IPS DF 19.7 (cell line): ENCODE data around the gene PTGES3L.
"Not testable (repeated sequence)": the region's sequence is repeated elsewhere in the genome, so short reads cannot be mapped to it uniquely, and the experiment has no call there.

Experiments
- DNase-seq: peaks from one replicate; pipeline ENCODE4 v3.0.0-alpha.2; 2013; ENCODE audit warnings: low read depth, low spot score

The PTGES3L gene

DNA sequence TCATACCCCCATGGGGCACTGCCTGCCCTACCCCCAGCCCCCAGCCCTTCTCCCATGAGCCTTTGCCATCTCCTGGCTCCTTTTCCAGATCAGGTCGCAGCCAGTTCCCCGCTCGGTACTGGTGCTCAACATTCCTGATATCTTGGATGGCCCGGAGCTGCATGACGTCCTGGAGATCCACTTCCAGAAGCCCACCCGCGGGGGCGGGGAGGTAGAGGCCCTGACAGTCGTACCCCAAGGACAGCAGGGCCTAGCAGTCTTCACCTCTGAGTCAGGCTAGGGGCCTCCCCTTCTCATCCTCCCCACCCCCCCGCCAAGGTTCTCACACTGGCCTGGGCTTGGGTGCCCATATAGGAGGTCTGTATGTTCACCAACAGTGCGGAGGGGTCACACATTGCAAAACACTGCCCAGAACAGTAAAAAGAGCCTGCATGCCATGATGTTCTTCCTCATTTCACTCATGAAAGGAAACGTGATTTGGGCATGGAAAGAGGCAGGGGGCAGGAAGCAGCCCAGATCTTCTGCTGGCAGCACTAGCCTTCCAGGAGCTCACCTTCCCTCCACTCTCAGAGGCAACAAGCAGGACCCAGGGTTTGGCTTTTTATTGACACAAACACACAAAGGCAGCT, 34.3 kb upstream of the PTGES3L start:
- no peak for DNase-seq

DNA sequence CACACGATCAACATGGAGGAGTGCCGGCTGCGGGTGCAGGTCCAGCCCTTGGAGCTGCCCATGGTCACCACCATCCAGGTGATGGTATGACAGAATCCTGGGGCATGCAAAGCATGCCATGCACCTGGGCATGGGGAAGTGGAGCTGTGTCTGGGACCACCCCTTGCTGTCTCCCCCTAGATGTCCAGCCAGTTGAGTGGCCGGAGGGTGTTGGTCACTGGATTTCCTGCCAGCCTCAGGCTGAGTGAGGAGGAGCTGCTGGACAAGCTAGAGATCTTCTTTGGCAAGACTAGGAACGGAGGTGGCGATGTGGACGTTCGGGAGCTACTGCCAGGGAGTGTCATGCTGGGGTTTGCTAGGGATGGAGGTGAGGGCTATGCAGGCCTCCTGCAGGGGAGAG, 33.4 kb upstream of the PTGES3L start:
- DNase-seq: no peak

DNA sequence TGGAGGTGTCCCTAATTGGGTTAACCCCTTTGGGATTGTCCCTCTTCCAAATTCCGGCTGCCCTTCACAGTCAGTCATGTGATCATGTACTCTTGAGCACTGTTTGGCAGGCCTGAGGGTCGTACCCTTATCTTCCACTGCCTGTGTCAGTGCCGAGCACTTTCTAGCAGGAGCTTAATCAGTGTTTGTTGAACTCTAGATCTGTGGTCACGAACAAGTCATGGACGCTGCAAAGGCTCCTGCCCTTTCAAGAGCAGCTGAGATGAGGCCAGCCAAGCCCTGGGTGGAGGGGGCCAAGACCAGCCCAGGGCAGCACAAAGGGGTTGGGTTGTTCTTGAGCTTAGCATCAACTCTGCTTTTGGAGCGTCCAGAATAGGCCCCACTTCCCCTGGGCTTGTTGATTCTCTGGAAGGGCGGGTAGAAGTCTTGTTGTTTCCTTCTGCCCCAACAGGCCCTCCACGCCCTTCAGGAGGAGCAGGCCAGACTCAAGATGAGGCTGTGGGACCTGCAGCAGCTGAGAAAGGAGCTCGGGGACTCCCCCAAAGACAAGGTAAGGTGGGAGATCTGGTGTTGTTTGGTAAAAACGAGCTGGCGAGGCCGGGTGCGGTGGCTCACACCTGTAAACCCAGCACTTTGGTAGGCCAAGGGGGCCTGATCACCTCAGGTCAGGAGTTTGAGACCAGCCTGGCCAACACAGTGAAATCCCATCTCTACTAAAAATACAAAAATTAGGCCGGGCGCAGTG, 32.0 kb upstream of the PTGES3L start:
- no peak for DNase-seq

DNA sequence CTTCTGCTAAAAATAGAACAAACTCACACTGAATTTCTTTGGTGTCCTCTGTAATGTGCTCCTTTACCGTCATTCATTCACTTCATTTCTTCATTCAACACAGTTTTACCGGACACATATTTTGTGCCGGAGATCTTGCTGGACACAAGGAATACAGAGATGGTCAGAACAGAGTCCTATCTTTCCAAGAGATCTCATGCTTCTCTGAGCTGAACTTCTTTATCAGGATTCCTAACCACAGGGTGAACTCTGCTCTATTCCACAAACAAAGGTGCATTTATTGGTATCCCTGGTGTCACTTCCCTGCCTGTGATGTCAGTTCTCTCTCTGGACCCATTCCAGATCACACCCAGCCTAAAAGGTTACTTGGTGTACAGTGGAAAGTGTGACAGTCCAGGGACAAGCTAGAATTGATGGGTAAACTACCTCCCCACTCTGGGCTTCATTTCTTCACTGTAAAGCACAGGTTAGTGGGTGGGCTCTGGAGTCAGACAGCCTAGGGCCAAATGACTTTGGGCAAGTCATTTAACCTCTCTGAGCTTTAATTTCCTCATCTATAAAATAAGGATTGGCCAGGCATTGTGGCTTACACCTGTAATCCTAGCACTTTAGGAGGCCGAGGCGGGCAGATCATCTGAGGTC, 30.9 kb upstream of the PTGES3L start:
- DNase-seq: no peak

DNA sequence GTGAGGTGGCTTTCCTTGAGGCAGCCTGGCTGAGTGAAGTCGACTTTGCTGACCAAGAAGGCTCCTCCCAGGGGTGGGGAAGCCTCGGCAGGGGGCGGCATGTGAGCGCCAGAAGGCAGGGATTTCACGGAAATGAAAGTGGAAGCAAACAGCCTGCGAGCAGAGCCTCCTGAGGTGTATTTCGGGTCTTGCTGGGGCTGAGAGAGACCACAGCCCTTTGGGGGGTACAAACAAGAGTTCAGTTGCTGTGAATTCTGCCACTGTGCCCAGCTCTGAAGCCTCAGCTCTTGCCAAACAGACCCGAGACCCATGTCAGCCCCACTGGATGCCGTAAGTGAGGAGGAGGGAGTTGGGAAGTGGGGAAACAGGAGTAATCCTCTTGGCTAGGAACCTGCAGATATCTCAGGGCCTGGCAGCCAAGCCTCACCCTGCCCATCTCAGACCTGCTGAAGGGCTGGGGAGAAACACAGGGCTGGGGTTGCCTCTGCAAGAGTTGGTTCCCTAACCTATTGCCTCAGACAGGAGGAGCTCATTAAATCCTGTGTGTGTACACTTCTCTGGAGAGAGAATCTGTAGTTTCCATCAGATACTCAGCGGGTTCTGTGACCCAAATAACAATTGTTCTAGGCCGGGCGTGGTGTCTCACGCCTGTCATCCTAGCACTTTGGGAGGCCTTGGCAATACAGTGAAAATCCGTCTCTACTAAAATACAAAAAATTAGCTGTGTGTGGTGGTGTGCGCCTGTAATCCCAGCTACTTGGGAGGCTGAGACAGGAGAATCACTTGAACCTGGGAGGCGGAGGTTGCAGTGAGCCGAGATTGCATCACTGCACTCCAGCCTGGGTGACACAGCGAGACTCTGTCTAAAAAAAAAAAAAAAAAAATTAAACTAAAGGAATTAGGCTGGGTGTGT, 27.0 kb upstream of the PTGES3L start, which contains the start of gene IFI35:
TSS of gene IFI35 (plus strand) at position 146 of the 913 bp plus-strand sequence. CDS start at position 310, 164 bp downstream.
- DNase-seq: no peak

DNA sequence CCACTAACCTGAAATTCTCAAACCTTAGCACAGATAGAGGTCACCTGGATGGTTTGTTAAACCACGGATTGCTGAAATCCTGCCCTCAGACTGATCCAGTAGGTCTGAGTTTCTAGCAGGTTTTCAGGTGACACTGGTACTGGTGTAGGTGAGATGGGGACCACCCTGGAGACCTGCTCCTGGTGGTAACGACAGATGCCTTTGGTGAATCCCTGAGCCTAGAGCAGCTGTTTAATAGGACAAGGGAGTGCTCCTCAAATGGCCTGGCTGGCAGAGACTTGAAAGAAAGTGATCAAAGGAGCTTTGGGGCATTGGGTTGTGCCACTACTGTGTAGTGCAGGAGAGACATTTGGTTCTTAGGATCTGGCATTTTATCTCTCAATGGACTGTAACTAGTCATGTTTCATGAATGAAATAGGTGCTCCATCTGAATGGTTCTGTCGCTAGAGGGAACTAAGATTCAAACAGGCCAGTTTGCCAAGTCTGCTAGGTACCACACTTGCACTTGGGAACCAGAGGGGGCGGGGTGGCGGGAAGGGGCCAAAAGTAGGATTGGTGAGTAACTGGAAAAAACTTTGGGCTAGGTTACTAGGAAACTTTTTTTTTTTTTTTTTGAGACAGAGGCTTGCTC, 23.8 kb upstream of the PTGES3L start:
- no peak for DNase-seq

DNA sequence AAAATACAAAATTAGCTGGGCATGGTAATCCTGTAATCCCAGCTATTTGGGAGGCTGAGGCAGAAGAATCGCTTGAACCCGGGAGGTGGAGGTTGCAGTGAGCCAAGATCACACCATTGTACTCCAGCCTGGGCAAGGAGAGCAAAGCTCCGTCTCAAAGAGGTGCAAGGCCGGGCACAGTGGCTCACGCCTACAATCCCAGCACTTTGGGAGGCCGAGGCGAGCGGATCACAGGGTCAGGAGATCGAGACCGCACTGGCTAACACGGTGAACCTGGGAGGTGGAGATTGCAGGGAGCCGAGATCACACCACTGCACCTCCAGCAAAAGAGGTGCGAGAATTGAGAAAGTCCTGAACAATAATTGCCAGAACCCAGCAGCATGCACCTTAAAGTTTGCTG, 21.0 kb upstream of the PTGES3L start:
- not testable (repeated sequence) for DNase-seq

DNA sequence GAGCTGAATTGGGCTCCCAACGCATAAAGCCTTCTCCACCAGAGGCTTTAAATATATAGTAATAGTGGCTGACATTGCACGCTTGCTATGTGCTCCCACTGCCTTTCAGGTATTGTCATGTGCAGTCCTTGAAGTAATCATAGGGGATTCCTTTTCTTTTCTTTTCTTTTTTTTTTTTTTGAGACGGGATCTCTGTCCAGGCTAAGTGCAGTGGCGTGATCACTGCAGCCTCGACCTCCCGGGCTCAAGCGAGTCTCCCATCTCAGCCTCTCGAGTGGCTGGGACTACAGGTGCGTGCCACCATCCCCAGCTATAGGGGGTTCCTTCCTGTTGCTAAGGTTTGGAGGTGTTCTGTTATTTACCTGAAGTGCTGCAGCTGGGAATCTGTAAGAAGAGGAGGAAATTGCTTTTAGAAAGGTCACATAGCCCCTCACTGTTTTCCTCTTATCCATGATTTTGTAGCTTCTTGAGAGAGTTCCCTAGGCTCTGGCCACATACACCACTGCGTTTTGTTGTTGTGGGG, 19.2 kb upstream of the PTGES3L start:
- no peak for DNase-seq

DNA sequence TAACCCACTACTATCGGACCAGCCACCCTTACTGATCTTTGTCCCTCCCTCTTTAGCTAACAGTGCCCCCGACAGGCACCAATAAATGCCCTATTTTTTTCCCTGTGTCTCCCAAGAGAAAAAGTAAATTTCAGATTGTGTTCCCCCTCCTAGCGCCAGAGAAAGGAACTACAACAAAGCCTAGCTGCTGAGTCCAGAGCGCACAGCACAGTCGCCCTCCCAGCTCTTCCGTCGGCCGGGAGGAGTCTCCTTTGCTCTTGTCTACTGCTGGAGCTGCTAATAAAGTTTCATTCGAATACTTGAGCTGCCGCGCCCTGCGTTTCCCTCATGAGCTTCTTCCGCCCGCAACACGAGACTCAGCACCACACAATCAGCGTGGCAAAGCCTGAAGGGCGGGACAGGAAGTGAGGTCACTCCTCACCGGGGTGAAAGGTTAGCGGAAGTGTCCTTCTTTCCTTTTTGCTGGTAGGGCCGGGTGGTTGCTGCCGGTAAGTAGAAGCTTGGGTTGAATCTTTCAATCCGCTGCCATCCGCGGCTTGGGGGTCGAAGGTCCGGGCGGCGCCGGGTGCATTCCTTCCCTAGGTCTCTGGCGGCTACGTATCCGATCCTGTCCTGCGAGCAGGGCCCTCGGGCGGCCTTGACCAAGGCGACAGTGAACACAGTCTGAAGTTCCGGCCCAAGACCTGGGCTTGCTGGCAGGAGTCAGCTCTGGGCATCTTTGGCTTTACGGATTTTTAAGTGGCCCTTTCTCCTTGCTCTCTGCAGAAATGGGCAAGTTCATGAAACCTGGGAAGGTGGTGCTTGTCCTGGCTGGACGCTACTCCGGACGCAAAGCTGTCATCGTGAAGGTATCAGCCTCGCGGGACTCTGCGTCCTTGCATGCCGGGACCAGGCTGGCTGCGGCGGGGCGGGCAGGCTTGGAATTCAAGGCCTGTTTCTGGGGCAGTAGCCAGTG, 18.4 kb upstream of the PTGES3L start, which contains the start of gene RPL27:
TSS of gene RPL27 (plus strand) at position 436 of the 955 bp plus-strand sequence. CDS start at position 768, 332 bp downstream.
- peak; percentile 100 for DNase-seq

DNA sequence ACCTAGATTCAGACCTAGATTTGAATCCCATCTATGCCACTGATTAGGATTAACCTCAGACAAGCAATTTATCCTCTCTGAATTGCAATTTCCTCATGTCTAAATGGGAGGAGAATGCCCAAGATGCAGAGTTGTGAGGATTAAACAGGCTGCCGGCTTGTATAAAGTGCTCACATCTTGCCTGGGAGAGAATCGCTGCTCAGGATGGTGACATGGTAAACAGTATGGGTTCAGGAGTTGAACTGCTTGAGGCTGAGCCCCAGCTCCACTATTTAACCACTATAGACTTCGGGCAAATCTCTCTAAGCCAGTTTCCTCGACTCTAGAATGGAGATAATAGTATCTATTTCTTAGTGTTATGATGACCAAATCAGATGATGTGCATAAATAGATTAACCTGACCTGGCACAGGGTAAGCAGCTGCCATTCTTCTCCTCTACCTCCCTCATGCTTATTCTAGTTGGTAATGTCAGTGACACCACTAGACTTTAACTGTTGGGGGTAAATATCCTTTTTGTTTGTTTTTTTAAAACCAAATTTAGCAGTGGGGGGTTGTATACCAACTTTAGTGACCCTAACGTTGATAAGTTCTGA, 17.6 kb upstream of the PTGES3L start:
- DNase-seq: no peak

DNA sequence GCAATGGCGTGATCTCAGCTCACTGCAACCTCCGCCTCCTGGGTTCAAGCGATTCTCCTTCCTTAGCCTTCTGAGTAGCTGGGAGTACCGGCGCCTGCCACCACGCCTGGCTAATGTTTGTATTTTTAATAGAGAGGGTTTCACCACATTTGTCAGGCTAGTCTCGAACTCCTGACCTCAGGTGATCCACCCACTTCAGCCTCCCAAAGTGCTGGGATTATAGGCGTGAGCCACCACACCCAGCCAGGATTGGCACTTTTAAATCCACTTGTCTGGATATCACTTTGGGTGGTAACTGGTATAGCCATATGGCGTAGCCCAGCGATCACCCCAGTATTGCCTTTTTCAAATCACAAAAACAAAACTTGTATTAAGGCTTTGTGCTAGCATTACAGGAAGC, 14.0 kb upstream of the PTGES3L start:
- DNase-seq: not testable (repeated sequence)

DNA sequence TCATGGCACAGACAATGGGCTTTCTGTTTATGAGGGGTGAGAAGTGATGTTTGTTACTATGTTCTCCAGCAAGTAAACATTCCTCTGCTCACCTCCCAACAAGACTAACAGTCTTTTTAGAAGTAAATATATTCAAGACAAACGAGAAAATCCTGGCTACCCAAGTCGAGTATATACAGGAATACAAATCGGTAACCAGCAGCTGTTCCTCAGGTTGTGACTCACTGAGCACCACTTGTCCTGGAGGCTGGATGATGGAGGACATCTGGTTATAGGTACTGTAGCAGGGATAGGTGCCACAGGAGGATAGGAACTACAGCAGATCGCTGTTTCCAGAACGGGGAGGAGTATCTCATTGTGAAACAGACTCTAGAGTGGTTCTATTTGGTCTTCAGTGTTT, 13.0 kb upstream of the PTGES3L start:
- DNase-seq: no peak

DNA sequence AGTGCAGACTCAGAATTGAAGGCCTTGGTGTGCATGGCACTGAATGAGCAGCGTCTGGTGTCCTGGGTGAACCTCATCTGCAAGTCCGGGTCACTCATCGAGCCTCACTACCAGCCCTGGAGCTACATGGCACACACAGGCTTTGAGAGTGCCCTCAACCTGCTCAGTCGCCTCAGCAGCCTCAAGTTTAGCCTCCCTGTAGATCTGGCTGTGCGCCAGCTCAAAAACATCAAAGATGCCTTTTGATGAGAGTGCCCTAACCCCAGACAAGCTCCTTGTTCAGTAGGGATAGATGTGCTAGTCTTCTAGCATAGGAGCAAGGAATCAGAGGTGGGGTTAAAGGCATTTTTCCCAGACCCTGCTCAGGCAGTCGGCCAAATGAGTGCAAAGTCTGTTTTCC, 11.6 kb upstream of the PTGES3L start:
- DNase-seq: no peak

DNA sequence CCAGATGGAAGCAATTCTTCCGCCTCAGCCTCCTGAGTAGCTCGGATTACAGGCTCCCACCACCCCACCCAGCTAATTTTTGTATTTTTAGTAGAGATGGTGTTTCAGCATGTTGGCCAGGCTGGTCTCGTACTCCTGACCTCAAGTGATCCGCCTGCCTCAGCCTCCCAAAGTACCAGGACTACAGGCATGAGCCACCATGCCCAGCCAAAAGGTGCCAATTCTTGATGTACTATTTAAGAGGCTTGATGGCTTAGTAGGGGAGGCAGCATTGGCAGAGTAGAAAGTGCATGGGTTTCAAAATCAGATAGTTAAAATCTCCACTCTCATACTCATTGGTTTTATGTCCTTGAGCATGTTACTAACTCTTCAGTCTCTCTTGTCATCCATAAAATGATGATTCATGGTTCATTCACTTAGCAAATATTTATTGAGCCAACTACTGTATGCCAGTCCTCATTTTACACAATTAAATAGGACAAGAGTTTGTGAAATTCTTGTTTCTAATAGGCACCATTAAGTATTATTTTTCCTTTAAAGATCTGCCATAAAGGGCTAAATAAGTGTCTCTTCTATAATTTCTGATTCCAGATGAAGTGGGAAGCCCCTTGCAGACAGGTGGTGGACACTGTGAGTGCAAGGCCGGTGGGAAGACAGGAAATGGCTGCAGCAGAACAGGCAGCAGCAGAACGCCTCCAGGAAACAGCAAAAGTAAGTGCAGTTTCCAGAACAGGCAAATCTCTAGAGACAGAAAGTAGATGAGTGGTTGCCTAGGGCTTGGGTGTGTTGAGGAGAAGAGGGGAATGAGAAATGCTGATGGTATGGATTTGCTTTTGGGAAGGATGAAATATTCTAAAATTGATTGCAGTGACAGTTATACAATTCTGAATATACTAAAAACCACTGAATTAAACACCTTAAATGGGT, 10.1 kb upstream of the PTGES3L start:
- no peak for DNase-seq

DNA sequence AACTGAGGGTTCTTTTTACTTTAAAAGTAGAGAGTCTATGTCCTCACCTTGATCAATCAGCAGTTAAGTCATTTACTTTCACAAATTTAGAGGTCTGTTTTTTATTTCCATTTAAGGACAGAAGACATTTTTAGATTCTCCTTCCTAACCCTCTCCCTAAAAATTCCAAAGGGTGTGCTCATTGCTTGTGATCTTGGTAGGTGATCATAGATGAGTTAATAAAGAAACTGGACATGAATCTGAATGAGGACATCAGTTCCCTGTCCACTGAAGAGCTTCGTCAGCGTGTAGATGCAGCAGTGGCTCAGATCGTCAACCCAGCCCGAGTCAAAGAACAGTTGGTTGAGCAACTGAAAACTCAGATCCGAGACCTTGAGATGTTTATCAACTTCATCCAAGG, 9.3 kb upstream of the PTGES3L start:
- DNase-seq: no peak

DNA sequence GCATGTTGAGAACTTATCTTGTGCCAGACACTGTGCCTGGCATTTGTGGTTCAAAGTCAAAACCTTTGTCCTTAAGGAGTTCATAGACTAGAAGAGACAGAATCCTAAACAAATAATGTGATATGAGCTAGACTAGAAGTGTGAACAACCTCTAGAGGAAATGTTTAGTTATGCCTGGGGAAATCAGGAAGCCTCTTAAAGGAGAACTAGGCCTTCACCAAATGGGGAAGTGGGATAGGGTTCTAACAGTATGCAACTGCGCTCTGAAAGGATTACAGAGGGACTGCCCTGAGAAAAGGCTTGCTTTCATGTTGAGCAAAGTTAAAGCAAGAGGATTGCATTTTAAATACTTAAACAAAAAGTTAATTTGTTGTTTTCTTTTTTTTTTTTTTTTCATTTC, 5.3 kb upstream of the PTGES3L start:
- DNase-seq: no peak

DNA sequence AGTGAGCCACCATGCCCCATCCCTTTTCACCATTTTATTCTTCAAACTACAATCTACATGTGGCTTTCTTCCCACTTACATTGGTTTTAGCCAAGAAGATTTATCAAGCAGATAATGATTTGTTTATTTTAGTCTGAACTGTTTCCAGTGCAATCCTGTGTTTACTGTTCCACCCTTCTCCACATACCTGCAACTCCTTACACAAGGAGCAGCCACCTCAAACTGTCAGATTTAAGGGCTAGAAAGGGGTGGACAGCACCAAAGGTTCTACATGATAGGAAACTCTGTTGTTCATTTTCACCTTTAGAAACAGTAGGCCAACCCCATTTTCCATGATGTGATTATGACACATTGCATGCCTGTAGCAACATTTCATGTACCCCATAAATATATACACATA, 2.4 kb upstream of the PTGES3L start:
- DNase-seq: no peak

DNA sequence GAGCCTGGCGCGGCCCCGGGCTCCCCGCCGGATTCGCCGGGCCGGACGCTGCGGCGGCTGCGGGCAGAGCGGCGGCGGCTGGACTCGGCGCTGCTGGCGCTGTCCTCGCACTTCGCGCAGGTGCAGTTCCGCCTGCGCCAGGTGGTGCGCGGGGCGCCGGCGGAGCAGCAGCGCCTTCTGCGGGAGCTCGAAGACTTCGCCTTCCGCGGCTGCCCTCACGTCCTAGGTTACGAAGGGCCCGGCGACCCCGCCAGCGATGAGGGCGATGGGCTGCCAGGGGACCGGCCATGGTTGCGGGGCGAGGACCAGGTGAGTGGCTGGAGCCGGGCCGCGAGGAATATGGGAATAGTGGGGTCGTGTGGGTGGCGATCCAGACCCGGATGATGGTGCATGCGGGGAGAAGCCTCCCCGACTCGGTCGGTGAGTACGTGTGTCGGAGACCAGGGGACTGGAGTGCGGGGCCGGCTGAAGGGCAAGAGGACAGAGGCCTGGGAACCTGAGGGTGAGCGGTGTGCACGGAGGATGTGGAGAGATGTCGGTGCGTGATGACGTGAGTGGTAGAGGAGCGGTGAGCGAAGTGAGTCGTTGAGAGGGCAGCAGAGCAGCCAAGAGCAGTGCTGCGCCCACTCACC, 1.0 kb upstream of the PTGES3L start:
- DNase-seq: no peak
